ENCODE results near the gene F2RL2.

The F2RL2 gene

DNA sequence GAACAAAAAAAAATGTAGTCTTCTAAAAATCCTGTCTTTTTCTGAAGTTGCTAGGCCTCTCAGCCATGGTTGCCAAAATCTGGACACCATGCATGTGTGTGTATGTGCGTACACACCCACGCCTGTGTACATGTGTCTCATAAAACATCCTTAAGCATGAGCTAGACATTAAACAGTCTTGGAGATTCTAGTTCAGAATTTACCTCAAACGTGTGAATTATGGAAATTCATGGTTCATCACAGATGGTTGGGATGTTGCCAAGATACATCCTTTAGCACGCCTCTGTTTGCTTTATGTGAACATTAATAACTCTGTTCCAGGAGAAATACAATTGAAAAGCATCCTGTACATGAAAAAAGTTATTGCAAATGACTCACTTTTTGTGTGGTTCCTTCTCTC lies 53.0 kb downstream of the F2RL2 start:
- TF ChIP-seq CTCF (IDR thresholded peaks at IDR 0.05): no peak

Data from LNCAP (cell line).